Hepatocyte (in vitro differentiated cells): ENCODE measurements around the gene ZCCHC3. TPM values are rescaled to one million over a fixed set of nuclear protein-coding genes. Genes with fewer than 3 reads are reported as not detected.

ENCODE experiments used
- DNase-seq: peaks from one replicate; pipeline ENCODE4 v3.0.0-alpha.2; 2016; ENCODE audit warnings: low spot score
- H2AFZ ChIP-seq: fragments of 200-600 bp; sonication (generic); 2 replicates; pipeline ENCODE4 v1.6.0; 2016; ENCODE audit warnings: antibody characterized with exemption, mild to moderate bottlenecking
- H3K27ac ChIP-seq: fragments of 200-600 bp; sonication (generic); 2 replicates; pipeline ENCODE4 v1.5.1; 2016; ENCODE audit warnings: mild to moderate bottlenecking
- H3K27me3 ChIP-seq: fragments of 200-600 bp; sonication (generic); 2 replicates; pipeline ENCODE4 v1.6.1; 2016
- H3K36me3 ChIP-seq: fragments of 200-600 bp; sonication (generic); replicated peaks from 2 replicates; pipeline ENCODE4 v1.5.1; 2016; ENCODE audit warnings: low read depth; ENCODE audit not compliant: insufficient read depth
- H3K4me1 ChIP-seq: fragments of 200-600 bp; sonication (generic); 2 replicates; pipeline ENCODE4 v1.5.1; 2016; ENCODE audit warnings: mild to moderate bottlenecking, moderate library complexity; ENCODE audit not compliant: insufficient read depth
- H3K4me2 ChIP-seq: fragments of 200-600 bp; sonication (generic); 2 replicates; pipeline ENCODE4 v1.6.0; 2016
- H3K4me3 ChIP-seq: fragments of 200-600 bp; sonication (generic); 2 replicates; pipeline ENCODE4 v1.5.1; 2016; ENCODE audit warnings: mild to moderate bottlenecking
- H3K79me2 ChIP-seq: fragments of 200-600 bp; sonication (generic); 2 replicates; pipeline ENCODE4 v1.6.0; 2017; ENCODE audit warnings: mild to moderate bottlenecking
- H3K9me2 ChIP-seq: fragments of 200-600 bp; sonication (generic); replicated peaks from 2 replicates; pipeline ENCODE4 v1.6.0; 2017; ENCODE audit warnings: mild to moderate bottlenecking; ENCODE audit not compliant: insufficient read depth
- H3K9me3 ChIP-seq: fragments of 200-600 bp; sonication (generic); 2 replicates; pipeline ENCODE4 v1.5.1; 2016; ENCODE audit warnings: low read depth, mild to moderate bottlenecking
- H4K20me1 ChIP-seq: fragments of 200-600 bp; sonication (generic); 2 replicates; pipeline ENCODE4 v1.6.0; 2016; ENCODE audit warnings: mild to moderate bottlenecking; ENCODE audit not compliant: insufficient read depth, poor library complexity, severe bottlenecking
- EZH2 ChIP-seq: fragments of 200-600 bp; sonication (generic); IDR thresholded peaks from 2 replicates; pipeline ENCODE4 v1.6.1; 2016; ENCODE audit warnings: antibody characterized with exemption, mild to moderate bottlenecking, borderline replicate concordance
- EZH2phosphoT487 ChIP-seq: fragments of 200-600 bp; sonication (generic); IDR thresholded peaks from one replicate; pipeline ENCODE4 v1.6.1; 2018; ENCODE audit warnings: antibody characterized with exemption, mild to moderate bottlenecking, low read depth, moderate library complexity; ENCODE audit not compliant: unreplicated experiment, severe bottlenecking
- WGBS: methylation state at CpG from one replicate; pipeline ENCODE4 v1.1.6; 2016; ENCODE audit warnings: low lambda C conversion rate; ENCODE audit errors: missing lambda C conversion rate; 5-methylcytosine and 5-hydroxymethylcytosine counted together
- polyA plus RNA-seq: library from polyadenylated mRNA; unstranded; fragments of >200 nt; fragmentation: Nextera tagmentation; extraction: Ambion mirVana; gene quantifications from 2 replicates; pipeline ENCODE4 v1.2.1, GENCODE V29; 2016
- total RNA-seq: library from RNA; depleted of rRNA; stranded (reverse); fragments of >200 nt; gene quantifications from 2 replicates; pipeline ENCODE4 v1.2.3, GENCODE V29; 2014
- TF ChIP-seq, protein P1 (sequence below): fragments of 200-600 bp; sonication (generic); IDR thresholded peaks from 2 replicates; pipeline ENCODE4 v1.5.1; 2016; ENCODE audit warnings: antibody characterized with exemption, mild to moderate bottlenecking; ENCODE audit not compliant: poor library complexity

Gene ZCCHC3
- total and polyA plus RNA-seq, 2 experiments from 2014 or later: 27.4 to 29.0 TPM

DNA sequence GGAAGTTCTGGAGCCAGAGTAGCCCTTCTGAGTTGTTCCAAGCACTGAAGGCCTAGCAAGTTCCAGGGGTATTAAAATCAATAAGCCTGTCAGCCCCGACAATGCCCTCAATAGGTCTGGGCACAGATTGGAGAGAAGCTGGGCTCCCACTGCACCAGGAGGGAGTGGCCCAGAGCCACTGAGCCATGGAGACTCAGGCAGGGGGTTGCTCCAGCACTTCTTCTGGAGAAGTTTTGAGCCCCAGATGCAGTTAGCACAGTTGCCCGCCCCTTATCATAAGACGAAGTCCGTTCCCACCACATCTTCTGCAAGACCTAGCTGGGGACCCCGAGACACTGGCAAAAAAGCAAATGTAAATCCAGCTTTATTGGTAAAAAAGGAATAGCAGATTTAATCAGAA lies 26.9 kb upstream of the ZCCHC3 start:
- Histone ChIP-seq H3K9me2 (no peaks in the 10 kb centered on the region), H3K36me3 (no peaks in the 10 kb centered on the region), H3K4me3 (no peak overlapping the region), H3K27me3 (no peaks in the 10 kb centered on the region), H2AFZ (no peak overlapping the region), H3K4me2 (no peak overlapping the region), H3K79me2 (no peaks in the 10 kb centered on the region), H4K20me1 (no peaks in the 10 kb centered on the region), H3K9me3 (no peaks in the 10 kb centered on the region), H3K4me1 (no peaks in the 10 kb centered on the region), H3K27ac (no peak overlapping the region)
- 93% methylated on average over 5 of the region's 5 CpGs for WGBS
- DNase-seq: no peak
- TF ChIP-seq EZH2phosphoT487: no peak
- TF ChIP-seq EZH2: no peak
- TF ChIP-seq, protein P1, sequence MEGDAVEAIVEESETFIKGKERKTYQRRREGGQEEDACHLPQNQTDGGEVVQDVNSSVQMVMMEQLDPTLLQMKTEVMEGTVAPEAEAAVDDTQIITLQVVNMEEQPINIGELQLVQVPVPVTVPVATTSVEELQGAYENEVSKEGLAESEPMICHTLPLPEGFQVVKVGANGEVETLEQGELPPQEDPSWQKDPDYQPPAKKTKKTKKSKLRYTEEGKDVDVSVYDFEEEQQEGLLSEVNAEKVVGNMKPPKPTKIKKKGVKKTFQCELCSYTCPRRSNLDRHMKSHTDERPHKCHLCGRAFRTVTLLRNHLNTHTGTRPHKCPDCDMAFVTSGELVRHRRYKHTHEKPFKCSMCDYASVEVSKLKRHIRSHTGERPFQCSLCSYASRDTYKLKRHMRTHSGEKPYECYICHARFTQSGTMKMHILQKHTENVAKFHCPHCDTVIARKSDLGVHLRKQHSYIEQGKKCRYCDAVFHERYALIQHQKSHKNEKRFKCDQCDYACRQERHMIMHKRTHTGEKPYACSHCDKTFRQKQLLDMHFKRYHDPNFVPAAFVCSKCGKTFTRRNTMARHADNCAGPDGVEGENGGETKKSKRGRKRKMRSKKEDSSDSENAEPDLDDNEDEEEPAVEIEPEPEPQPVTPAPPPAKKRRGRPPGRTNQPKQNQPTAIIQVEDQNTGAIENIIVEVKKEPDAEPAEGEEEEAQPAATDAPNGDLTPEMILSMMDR: no peak

DNA sequence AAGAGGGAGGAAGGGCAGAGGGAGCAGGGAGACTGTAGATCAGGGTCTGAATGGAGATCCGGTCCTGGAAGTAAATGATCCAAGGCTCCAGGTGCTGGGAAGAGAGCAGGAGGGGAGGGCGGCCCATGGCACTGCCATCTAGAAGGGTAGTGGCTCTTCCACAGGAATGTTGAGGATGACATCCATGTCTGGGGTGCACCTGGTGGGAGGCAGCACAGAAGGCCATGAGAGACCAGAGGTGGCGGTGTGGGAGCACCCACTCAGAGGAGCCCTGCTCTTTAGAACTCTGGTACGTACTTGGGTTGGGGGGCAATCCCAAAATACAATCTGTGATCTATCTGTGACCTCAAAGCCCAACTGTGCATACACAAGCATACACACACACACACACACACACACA lies 26.3 kb upstream of the ZCCHC3 start:
- H4K20me1 ChIP-seq: no peaks in the 10 kb centered on the region
- no peak overlapping the region for H2AFZ ChIP-seq
- TF ChIP-seq EZH2phosphoT487: no peak
- no peak for TF ChIP-seq EZH2
- TF ChIP-seq, protein P1: no peak
- no peaks in the 10 kb centered on the region for H3K36me3 ChIP-seq
- no peaks in the 10 kb centered on the region for H3K79me2 ChIP-seq
- WGBS: 100% methylated on average over 3 of the region's 4 CpGs
- H3K9me2 ChIP-seq: no peaks in the 10 kb centered on the region
- no peak overlapping the region for H3K27ac ChIP-seq
- no peaks in the 10 kb centered on the region for H3K4me1 ChIP-seq
- H3K27me3 ChIP-seq: no peaks in the 10 kb centered on the region
- no peak overlapping the region for H3K4me3 ChIP-seq
- no peak for DNase-seq
- no peaks in the 10 kb centered on the region for H3K9me3 ChIP-seq
- H3K4me2 ChIP-seq: no peak overlapping the region

DNA sequence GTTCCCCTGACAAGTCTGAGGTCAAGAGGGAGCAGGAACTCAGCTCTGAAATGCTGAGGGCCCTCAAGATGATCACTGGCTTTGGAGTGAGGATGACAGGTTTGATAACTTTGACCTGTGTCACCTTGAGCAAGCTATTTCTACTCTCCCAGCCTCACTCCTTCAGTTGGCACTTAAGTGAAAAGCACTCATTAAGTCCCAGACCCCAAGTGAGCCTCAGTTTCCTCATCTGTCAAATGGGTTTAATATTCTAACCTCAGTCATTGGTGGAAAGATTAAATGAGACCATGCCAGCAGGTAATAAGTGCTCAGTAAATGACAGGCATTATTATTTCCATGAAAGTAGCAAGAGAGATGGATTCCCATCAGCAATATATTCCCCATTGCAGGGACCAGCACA lies 25.8 kb upstream of the ZCCHC3 start:
- Histone ChIP-seq H3K4me1 (no peaks in the 10 kb centered on the region), H3K27me3 (no peaks in the 10 kb centered on the region), H3K36me3 (no peaks in the 10 kb centered on the region), H3K9me2 (no peaks in the 10 kb centered on the region), H3K27ac (no peak overlapping the region), H3K9me3 (no peaks in the 10 kb centered on the region), H4K20me1 (no peaks in the 10 kb centered on the region), H3K4me2 (no peak overlapping the region), H2AFZ (no peak overlapping the region), H3K79me2 (no peaks in the 10 kb centered on the region), H3K4me3 (no peak overlapping the region)
- TF ChIP-seq EZH2 (no peak), EZH2phosphoT487 (no peak)
- TF ChIP-seq, protein P1: no peak
- DNase-seq: no peak

DNA sequence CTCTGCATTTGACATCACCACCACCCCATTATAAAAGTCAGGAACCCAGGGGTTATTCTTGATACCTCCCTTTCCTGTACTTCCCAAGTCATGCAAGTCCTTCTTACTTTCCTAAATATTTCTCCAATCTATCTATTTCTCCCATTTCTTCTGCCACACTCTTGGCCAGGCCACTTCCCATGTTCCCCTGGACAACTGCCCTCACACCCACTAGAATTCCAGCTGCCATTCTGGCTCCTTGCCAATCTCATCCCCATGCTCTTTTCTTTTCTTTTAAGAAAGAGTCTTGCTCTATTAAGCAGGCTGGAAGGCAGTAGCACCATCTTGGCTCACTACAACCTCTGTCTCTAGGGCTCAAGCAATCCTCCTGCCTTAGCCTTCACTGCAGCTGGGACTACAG lies 24.7 kb upstream of the ZCCHC3 start:
- Histone ChIP-seq H3K9me2 (no peaks in the 10 kb centered on the region), H3K79me2 (no peaks in the 10 kb centered on the region), H3K4me2 (no peak overlapping the region), H3K4me1 (no peaks in the 10 kb centered on the region), H2AFZ (no peak overlapping the region), H3K9me3 (no peaks in the 10 kb centered on the region), H3K36me3 (no peaks in the 10 kb centered on the region), H3K4me3 (no peak overlapping the region), H3K27me3 (no peaks in the 10 kb centered on the region), H4K20me1 (no peaks in the 10 kb centered on the region), H3K27ac (no peak overlapping the region)
- TF ChIP-seq, protein P1: no peak
- TF ChIP-seq EZH2: no peak
- no peak for TF ChIP-seq EZH2phosphoT487
- no peak for DNase-seq
